Activated naive CD8-positive, alpha-beta T cell (primary cell): ENCODE measurements around the gene LRRC75A.
"Not testable (repeated sequence)": the region's sequence is repeated elsewhere in the genome, so short reads cannot be mapped to it uniquely, and the experiment has no call there.

Experiments used
- H3K27ac Mint-ChIP-seq: one replicate; pipeline ENCODE4 v1.8.0; 2021; ENCODE audit warnings: mixed read lengths
- H3K27me3 Mint-ChIP-seq: one replicate; pipeline ENCODE4 v1.8.0; 2021; ENCODE audit warnings: mixed read lengths
- H3K36me3 Mint-ChIP-seq: one replicate; pipeline ENCODE4 v1.8.0; 2021; ENCODE audit warnings: mixed read lengths
- H3K4me1 Mint-ChIP-seq: one replicate; pipeline ENCODE4 v1.8.0; 2021; ENCODE audit warnings: low read depth, mixed read lengths
- H3K4me3 Mint-ChIP-seq: one replicate; pipeline ENCODE4 v1.8.0; 2021; ENCODE audit warnings: mild to moderate bottlenecking, mixed read lengths
- H3K9me3 Mint-ChIP-seq: one replicate; pipeline ENCODE4 v1.8.0; 2021; ENCODE audit warnings: low read depth, mixed read lengths

Gene LRRC75A

DNA sequence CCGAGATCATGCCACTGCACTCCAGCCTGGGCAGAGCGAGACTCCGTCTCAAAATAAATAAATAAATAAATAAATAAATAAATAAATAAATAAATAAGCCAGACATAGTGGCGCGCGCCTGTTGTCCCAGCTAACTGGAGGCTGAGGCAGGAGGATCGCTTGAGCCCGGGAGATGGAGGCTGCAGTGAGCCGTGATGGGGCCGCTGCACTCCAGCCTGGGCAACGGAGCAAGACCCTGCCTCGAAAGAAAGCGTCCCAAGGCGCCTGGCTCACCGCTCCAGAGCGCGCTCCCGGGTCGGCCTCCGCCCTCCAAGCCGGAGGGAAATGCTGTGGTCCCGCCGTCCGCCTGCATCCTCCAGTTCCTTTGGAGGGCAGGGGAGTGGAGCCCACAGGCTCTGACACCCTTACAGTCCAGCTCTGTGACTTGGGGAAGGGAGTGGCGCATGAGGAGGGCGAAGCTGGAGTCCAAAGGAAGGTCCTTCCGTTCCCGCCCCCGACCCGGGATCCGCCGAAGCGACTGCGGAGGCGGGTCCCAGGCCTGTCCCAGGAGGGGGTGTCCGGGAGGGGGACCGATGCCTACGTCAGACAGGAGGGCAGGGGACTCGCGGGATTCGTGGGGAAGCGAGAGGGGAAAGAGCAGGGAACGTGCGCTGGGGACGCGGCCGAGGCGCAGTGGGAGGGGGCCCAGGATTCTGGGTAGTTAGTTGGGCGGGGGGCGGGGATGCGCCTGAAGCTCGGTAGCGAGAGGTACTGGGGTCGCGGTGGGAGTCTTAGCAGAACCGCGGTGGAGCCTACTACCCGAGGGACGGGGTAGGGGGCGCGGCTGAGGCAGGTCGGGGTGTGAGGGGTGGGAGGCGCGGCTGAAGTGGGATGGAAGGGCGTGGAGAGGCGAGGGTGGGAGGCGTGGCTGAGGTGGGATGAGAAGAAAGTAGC lies 85.0 kb downstream of the LRRC75A start:
- Mint-ChIP-seq H3K4me3 (peak overlapping the region; percentile 42), H3K27ac (no peak overlapping the region), H3K4me1 (peaks cover 1% of the 10 kb centered on the region), H3K9me3 (no peaks in the 10 kb centered on the region), H3K36me3 (no peaks in the 10 kb centered on the region), H3K27me3 (peaks cover 3% of the 10 kb centered on the region)

DNA sequence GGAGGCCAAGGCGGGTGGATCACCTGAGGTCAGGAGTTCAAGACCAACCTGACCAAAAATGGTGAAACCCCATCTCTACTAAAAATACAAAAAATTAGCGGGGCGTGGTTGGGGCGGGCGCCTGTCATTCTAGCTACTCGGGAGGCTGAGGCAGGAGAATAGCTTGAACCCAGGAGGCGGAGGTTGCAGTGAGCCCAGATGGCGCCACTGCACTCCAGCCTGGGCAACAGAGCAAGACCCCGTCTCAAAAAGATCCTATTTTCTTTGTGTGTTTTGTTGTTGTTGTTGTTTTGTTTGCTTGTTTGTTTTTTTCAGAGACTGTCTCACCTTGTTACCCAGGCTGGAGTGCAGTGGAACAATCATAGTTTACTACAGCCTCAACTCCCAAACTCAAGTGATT lies 88.1 kb downstream of the LRRC75A start:
- H3K27me3 Mint-ChIP-seq, H3K27ac Mint-ChIP-seq, H3K36me3 Mint-ChIP-seq, H3K4me1 Mint-ChIP-seq, H3K9me3 Mint-ChIP-seq, H3K4me3 Mint-ChIP-seq: not testable (repeated sequence)

DNA sequence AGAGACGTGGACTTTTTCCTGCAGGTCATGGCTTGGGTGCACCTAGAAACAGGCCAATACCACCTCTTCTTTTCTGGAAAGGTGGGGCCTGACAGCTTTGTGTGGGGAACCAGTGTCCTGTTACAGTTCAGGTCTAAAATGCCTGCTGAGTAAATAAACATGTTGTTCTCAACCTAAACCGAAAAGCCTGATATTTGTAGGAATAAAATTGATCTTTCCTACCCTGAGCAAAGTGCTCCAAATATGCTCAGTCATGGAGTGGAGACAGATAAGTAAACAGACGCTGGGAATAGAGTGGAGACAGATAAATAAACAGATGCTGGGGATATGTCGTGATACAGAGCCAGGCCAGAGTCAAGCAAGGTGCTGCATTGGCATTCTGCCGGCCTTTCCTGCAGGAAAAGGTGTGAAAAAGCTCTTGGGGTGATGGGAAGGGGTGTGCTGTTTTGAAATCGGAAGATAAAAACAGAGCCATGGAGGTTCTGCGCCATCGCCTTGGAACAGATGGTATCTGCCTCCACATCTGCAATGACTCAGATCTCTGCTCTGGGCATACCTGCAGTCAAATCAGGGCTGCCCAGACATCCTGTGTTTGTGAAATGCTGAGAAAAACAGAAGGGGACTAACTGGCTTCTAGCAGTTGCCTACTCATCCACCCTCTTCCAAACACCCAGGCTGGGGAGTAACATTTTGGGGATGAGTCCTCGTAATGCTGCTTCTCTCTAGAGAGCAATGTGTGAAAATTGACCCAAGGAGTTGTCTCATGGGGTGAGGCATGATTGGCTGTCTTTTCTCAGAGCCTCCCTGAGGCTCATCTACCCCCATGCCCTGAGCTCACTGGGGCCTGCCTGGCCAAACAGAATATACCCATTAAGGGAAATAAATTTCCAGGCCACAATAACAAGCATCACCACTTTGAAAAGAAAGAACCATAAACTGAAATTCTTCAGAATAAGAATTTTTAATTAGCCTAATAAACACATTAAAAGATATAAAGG lies 93.4 kb downstream of the LRRC75A start:
- H3K4me1 Mint-ChIP-seq = peaks cover 5% of the 10 kb centered on the region
- no peak overlapping the region for H3K27ac Mint-ChIP-seq
- no peaks in the 10 kb centered on the region for H3K9me3 Mint-ChIP-seq
- H3K36me3 Mint-ChIP-seq = no peaks in the 10 kb centered on the region
- H3K27me3 Mint-ChIP-seq = peaks cover 2% of the 10 kb centered on the region
- H3K4me3 Mint-ChIP-seq = no peak overlapping the region

DNA sequence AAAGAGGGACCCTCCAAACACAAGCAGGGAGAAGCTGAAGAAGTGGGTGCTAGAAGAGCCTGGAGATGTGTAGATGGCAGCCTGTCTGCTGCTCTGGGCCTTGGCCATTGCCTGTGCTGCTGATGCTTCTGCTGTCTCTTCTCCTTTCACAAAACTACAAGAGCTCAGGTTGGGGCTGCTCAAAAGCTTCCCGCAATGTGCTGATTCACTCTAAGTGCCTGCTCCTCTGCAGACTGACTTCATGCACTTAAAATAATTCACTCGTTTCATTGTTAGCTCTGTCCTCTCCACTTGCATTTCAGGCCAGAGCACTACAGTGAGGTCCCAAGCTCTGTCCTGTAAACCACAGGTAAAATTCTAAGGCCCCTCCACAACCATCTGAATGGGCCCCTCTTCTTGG lies 95.3 kb downstream of the LRRC75A start:
- H3K27ac Mint-ChIP-seq, H3K27me3 Mint-ChIP-seq, H3K36me3 Mint-ChIP-seq, H3K4me3 Mint-ChIP-seq, H3K4me1 Mint-ChIP-seq, H3K9me3 Mint-ChIP-seq: not testable (repeated sequence)

DNA sequence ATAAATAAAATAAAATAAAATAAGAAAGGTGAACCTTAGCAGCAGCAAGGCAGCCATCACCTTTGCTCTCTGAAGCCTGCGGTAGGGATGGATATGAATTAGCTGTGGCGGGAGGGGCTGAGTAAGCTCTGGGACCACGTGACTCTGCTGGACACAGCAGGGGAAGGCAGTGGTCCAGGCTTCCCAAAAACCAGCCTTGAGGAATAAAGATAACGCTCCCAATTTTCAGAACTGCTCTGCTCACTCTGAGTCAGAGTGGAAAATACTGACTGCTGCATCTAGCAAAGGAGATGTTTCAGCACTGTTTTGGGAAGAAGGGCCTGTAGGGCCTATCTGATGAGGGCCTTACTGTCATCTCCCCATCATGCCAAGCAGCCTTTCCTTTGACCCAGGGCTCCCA lies 96.1 kb downstream of the LRRC75A start:
- not testable (repeated sequence) for H3K4me1 Mint-ChIP-seq, H3K9me3 Mint-ChIP-seq, H3K27me3 Mint-ChIP-seq, H3K4me3 Mint-ChIP-seq, H3K27ac Mint-ChIP-seq, H3K36me3 Mint-ChIP-seq

DNA sequence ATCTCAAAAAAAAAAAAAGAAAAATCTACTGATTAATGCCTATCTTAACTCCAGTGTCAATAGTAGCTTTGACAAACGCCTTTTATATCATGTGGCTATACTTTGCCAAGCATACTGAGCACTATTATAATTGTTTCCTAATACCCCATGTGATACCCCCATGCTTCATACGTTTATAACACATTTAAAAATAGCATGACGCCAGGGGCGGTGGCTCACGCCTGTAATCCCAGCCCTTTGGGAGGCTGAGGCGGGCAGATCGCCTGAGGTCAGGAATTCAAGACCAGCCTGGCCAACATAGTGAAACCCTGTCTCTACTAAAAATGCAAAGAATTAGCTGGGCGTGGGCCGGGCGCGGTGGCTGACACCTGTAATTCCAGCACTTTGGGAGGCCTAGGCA lies 99.5 kb downstream of the LRRC75A start:
- H3K4me3 Mint-ChIP-seq, H3K27ac Mint-ChIP-seq, H3K9me3 Mint-ChIP-seq, H3K27me3 Mint-ChIP-seq, H3K4me1 Mint-ChIP-seq, H3K36me3 Mint-ChIP-seq: not testable (repeated sequence)
